Liver (tissue), 9 donors: ENCODE measurements around the gene SMARCA1. TPM values are rescaled to one million over a fixed set of nuclear protein-coding genes. Genes with fewer than 3 reads are reported as not detected.

Experiments used
- DNase-seq: peaks from one replicate; pipeline ENCODE4 v3.0.0-alpha.2; 2017; ENCODE audit warnings: low spot score
- H3K27ac ChIP-seq, 2 donors: one replicate each; pipeline ENCODE4 v1.7.0; 2013; ENCODE audit warnings: inconsistent platforms in 2 of 2, low read length in 2 of 2, control low read depth in 1 of 2, low read depth in 1 of 2, mild to moderate bottlenecking in 1 of 2
- H3K27me3 ChIP-seq, 4 donors: one replicate each; pipeline versions ENCODE4 v1.6.1 to v1.7.0; 2013; ENCODE audit warnings: low read length in 3 of 4, inconsistent platforms in 1 of 4, mild to moderate bottlenecking in 1 of 4, moderate library complexity in 1 of 4; ENCODE audit not compliant: control insufficient read depth in 4 of 4, insufficient read depth in 4 of 4
- H3K36me3 ChIP-seq, 4 donors: one replicate each; pipeline versions ENCODE4 v1.6.1 to v1.7.0; 2013; ENCODE audit warnings: low read length in 3 of 4, mild to moderate bottlenecking in 3 of 4, low read depth in 1 of 4, moderate library complexity in 1 of 4; ENCODE audit not compliant: control insufficient read depth in 4 of 4, insufficient read depth in 3 of 4
- H3K4me1 ChIP-seq, 4 donors: one replicate each; pipeline versions ENCODE4 v1.6.1 to v1.7.0; 2013; ENCODE audit warnings: low read length in 3 of 4, mild to moderate bottlenecking in 3 of 4, moderate library complexity in 1 of 4; ENCODE audit not compliant: control insufficient read depth in 4 of 4, insufficient read depth in 4 of 4
- H3K4me3 ChIP-seq, 3 donors: one replicate each; pipeline versions ENCODE4 v1.6.1 to v1.7.0; 2013; ENCODE audit warnings: low read length in 3 of 3, control low read depth in 1 of 3, low read depth in 1 of 3, mild to moderate bottlenecking in 1 of 3
- H3K9ac ChIP-seq, 2 donors: one replicate each; pipeline ENCODE4 v1.7.0; 2013; ENCODE audit warnings: low read length in 2 of 2, mild to moderate bottlenecking in 2 of 2, moderate library complexity in 2 of 2, control low read depth in 1 of 2, low read depth in 1 of 2
- H3K9me3 ChIP-seq, 4 donors: one replicate each; pipeline versions ENCODE4 v1.6.1 to v1.7.0; 2013; ENCODE audit warnings: low read length in 3 of 4; ENCODE audit not compliant: control insufficient read depth in 4 of 4
- CTCF ChIP-seq: fragments of 150-350 bp; IDR thresholded peaks from 2 replicates; pipeline ENCODE4 v1.5.1; 2017; ENCODE audit warnings: improper control_type of control experiment, low read depth, low read length; ENCODE audit not compliant: missing input control
- EGR1 ChIP-seq, 2 donors: IDR thresholded peaks; 2 replicates each; pipeline ENCODE4 v1.6.1; 2016 to 2018; ENCODE audit warnings: antibody characterized with exemption in 2 of 2, low read depth in 2 of 2
- FOXA1 ChIP-seq: IDR thresholded peaks from 2 replicates; pipeline ENCODE4 v1.6.1; 2016; ENCODE audit warnings: antibody characterized with exemption
- FOXA2 ChIP-seq: IDR thresholded peaks from 2 replicates; pipeline ENCODE4 v1.6.1; 2016; ENCODE audit warnings: antibody characterized with exemption
- GABPA ChIP-seq, 2 donors: IDR thresholded peaks in 1 of 2; conservative IDR thresholded peaks in 1 of 2; 2 replicates each; pipeline ENCODE4 v1.6.1; 2016; ENCODE audit warnings: antibody characterized with exemption in 2 of 2, mild to moderate bottlenecking in 1 of 2, moderate library complexity in 1 of 2
- HNF4A ChIP-seq, 2 donors: conservative IDR thresholded peaks; 2 replicates each; pipeline ENCODE4 v1.6.1; 2016; ENCODE audit warnings: antibody characterized with exemption in 2 of 2, mild to moderate bottlenecking in 2 of 2
- HNF4G ChIP-seq: IDR thresholded peaks from 2 replicates; pipeline ENCODE4 v1.6.1; 2016; ENCODE audit warnings: antibody characterized with exemption
- JUND ChIP-seq, 2 donors: IDR thresholded peaks; 2 replicates each; pipeline ENCODE4 v1.6.1; 2016; ENCODE audit warnings: antibody characterized with exemption in 2 of 2
- NR2F2 ChIP-seq: IDR thresholded peaks from 2 replicates; pipeline ENCODE4 v1.6.1; 2016; ENCODE audit warnings: antibody characterized with exemption
- RAD21 ChIP-seq, 2 donors: IDR thresholded peaks; 2 replicates each; pipeline ENCODE4 v1.6.1; 2016; ENCODE audit warnings: antibody characterized with exemption in 2 of 2, mild to moderate bottlenecking in 2 of 2
- REST ChIP-seq: IDR thresholded peaks from 2 replicates; pipeline ENCODE4 v1.6.1; 2016; ENCODE audit warnings: antibody characterized with exemption, mild to moderate bottlenecking
- RXRA ChIP-seq, 2 donors: IDR thresholded peaks; 2 replicates each; pipeline ENCODE4 v1.6.1; 2017 to 2018; ENCODE audit warnings: antibody characterized with exemption in 2 of 2, mild to moderate bottlenecking in 1 of 2
- SP1 ChIP-seq: IDR thresholded peaks from 2 replicates; pipeline ENCODE4 v1.6.1; 2018; ENCODE audit warnings: antibody characterized with exemption, mild to moderate bottlenecking
- TAF1 ChIP-seq: conservative IDR thresholded peaks from 2 replicates; pipeline ENCODE4 v1.6.1; 2016; ENCODE audit warnings: antibody characterized with exemption, mild to moderate bottlenecking
- YY1 ChIP-seq: IDR thresholded peaks from 2 replicates; pipeline ENCODE4 v1.6.1; 2016; ENCODE audit warnings: antibody characterized with exemption, mild to moderate bottlenecking
- WGBS: extraction: QIAGEN DNeasy Blood & Tissue Kit; methylation state at CpG from one replicate; pipeline ENCODE4 v1.1.7; 2013; 5-methylcytosine and 5-hydroxymethylcytosine counted together
- polyA plus RNA-seq, 2 donors: library from polyadenylated mRNA; stranded (reverse) in 1 of 2; unstranded in 1 of 2; fragments of 200-250 nt in 1 of 2; fragments of >200 nt in 1 of 2; fragmentation: Nextera tagmentation in 1 of 2; extraction: Ambion mirVana in 1 of 2; gene quantifications; one replicate each; pipeline versions ENCODE4 v1.2.1 to v1.2.3, GENCODE V29; 2013 to 2015
- total RNA-seq, 2 donors: library from RNA; depleted of rRNA; stranded (reverse); fragments of >200 nt; gene quantifications; one replicate each; pipeline ENCODE4 v1.2.3, GENCODE V29; 2014
- TF ChIP-seq, protein P1 (sequence below): IDR thresholded peaks from 2 replicates; pipeline ENCODE4 v1.6.1; 2016; ENCODE audit warnings: antibody characterized with exemption
- TF ChIP-seq, protein P2 (sequence below): IDR thresholded peaks from 2 replicates; pipeline ENCODE4 v1.6.1; 2016; ENCODE audit warnings: antibody characterized with exemption
- TF ChIP-seq, protein P3 (sequence below): IDR thresholded peaks from 2 replicates; pipeline ENCODE4 v1.6.1; 2016; ENCODE audit warnings: antibody characterized with exemption
- donor health status: healthy.
- donor health status: healthy.
- donor health status: healthy.
- donor health status: healthy.
- donor health status: healthy.

The SMARCA1 gene
- total and polyA plus RNA-seq, 4 donors: 14.7 to 44.2 (median 23.9) TPM

DNA sequence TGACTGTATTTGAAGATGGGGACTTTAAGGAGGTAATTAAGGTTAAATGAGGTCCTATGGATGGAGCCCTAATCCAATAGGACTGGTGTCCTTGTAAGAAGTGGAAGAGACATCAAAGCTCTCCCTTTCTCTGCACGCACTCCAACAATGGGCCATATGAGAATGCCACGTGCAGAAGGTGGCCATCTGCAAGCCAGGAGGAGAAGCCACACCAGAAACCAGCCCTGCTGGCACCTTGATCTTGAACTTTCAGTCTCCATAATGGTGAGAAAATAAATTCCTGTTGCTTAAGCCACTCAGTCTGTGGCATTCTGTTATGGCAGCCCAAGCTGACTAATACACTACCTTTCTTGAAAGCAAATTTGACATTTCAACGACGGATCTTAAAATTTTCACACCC lies 73.2 kb downstream of the SMARCA1 start:
- Histone ChIP-seq H3K36me3 (peaks cover 0 to 6% (median 0%) of the 10 kb centered on the region in 4 donors), H3K27ac (no peak overlapping the region), H3K9ac (no peak overlapping the region), H3K4me3 (no peak overlapping the region), H3K9me3 (no peaks in the 10 kb centered on the region), H3K27me3 (no peaks in the 10 kb centered on the region), H3K4me1 (no peaks in the 10 kb centered on the region)
- TF ChIP-seq FOXA1 (no peak), NR2F2 (no peak)
- WGBS: 95% methylated on average over 4 of the region's 4 CpGs
- no peak for DNase-seq

- no peak overlapping the region for H3K27ac ChIP-seq
- no peak for DNase-seq
- no peaks in the 10 kb centered on the region for H3K4me1 ChIP-seq
- no peaks in the 10 kb centered on the region for H3K9me3 ChIP-seq
- peaks cover 0 to 10% (median 0%) of the 10 kb centered on the region in 4 donors for H3K36me3 ChIP-seq
- no peak overlapping the region for H3K4me3 ChIP-seq
- 83% methylated on average over 2 of the region's 2 CpGs for WGBS
- no peak overlapping the region for H3K9ac ChIP-seq
- H3K27me3 ChIP-seq: no peaks in the 10 kb centered on the region
- TF ChIP-seq RXRA (IDR thresholded peaks at IDR 0.05): no peak
- no peak for TF ChIP-seq HNF4G
- TF ChIP-seq, protein P1, sequence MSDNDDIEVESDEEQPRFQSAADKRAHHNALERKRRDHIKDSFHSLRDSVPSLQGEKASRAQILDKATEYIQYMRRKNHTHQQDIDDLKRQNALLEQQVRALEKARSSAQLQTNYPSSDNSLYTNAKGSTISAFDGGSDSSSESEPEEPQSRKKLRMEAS: no peak
- TF ChIP-seq HNF4A (conservative IDR thresholded peaks at IDR 0.05): no peak
- no peak for TF ChIP-seq NR2F2
- TF ChIP-seq RAD21 (IDR thresholded peaks at IDR 0.05): no peak
- TF ChIP-seq SP1: no peak
Measured at GRCh38 chrX:129449148-129449547, 74.1 kb downstream of the SMARCA1 start.

GRCh38 chrX:129445436-129445835 lies 77.9 kb downstream of the SMARCA1 start:
- TF ChIP-seq EGR1 (IDR thresholded peaks at IDR 0.05; ENCODE audit: low read depth in 2 of 2): no peak
- no peak for TF ChIP-seq TAF1
- TF ChIP-seq, protein P2, sequence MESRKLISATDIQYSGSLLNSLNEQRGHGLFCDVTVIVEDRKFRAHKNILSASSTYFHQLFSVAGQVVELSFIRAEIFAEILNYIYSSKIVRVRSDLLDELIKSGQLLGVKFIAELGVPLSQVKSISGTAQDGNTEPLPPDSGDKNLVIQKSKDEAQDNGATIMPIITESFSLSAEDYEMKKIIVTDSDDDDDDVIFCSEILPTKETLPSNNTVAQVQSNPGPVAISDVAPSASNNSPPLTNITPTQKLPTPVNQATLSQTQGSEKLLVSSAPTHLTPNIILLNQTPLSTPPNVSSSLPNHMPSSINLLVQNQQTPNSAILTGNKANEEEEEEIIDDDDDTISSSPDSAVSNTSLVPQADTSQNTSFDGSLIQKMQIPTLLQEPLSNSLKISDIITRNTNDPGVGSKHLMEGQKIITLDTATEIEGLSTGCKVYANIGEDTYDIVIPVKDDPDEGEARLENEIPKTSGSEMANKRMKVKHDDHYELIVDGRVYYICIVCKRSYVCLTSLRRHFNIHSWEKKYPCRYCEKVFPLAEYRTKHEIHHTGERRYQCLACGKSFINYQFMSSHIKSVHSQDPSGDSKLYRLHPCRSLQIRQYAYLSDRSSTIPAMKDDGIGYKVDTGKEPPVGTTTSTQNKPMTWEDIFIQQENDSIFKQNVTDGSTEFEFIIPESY: no peak
- no peak for TF ChIP-seq JUND (IDR thresholded peaks at IDR 0.05)
- no peak for TF ChIP-seq SP1
- no peak for TF ChIP-seq HNF4A (conservative IDR thresholded peaks at IDR 0.05)
- TF ChIP-seq REST: no peak
- no peak for TF ChIP-seq CTCF
- TF ChIP-seq HNF4G: no peak
- TF ChIP-seq FOXA1: no peak
- no peak for TF ChIP-seq YY1
- no peak for TF ChIP-seq RXRA (IDR thresholded peaks at IDR 0.05)
- TF ChIP-seq GABPA (IDR thresholded peaks at IDR 0.05 in 1 of 2, conservative IDR thresholded peaks at IDR 0.05 in 1 of 2): no peak
- TF ChIP-seq RAD21 (IDR thresholded peaks at IDR 0.05): no peak
- no peak for TF ChIP-seq FOXA2
- no peak for TF ChIP-seq NR2F2
- TF ChIP-seq, protein P3, sequence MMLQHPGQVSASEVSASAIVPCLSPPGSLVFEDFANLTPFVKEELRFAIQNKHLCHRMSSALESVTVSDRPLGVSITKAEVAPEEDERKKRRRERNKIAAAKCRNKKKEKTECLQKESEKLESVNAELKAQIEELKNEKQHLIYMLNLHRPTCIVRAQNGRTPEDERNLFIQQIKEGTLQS: no peak
- TF ChIP-seq, protein P1: no peak
- no peak overlapping the region for H3K4me3 ChIP-seq
- H3K9ac ChIP-seq: no peak overlapping the region
- H3K36me3 ChIP-seq: peaks cover 0 to 8% (median 0%) of the 10 kb centered on the region in 4 donors
- DNase-seq: no peak
- no peak overlapping the region for H3K27ac ChIP-seq
- H3K27me3 ChIP-seq: no peaks in the 10 kb centered on the region
- H3K9me3 ChIP-seq: no peaks in the 10 kb centered on the region
- no peaks in the 10 kb centered on the region for H3K4me1 ChIP-seq
